H9 (cell line): ENCODE data around the gene RSF1. TPM values are rescaled to one million over a fixed set of nuclear protein-coding genes. Genes with fewer than 3 reads are reported as not detected.

Experiments
- DNase-seq: peaks from one replicate; pipeline ENCODE4 v3.0.0-alpha.2; 2017
- H2AFZ ChIP-seq: one replicate; pipeline ENCODE4 v1.6.1; 2013; ENCODE audit warnings: mild to moderate bottlenecking, low read length, control low read depth, moderate library complexity
- H2AK5ac ChIP-seq: 2 replicates; pipeline ENCODE4 v1.6.1; 2013; ENCODE audit warnings: low read length, control low read depth, mixed read lengths; ENCODE audit not compliant: insufficient read length
- H2BK120ac ChIP-seq: one replicate; pipeline ENCODE4 v1.6.1; 2013; ENCODE audit warnings: low read depth, mild to moderate bottlenecking, low read length, control low read depth, inconsistent platforms; ENCODE audit not compliant: poor library complexity, severe bottlenecking
- H2BK12ac ChIP-seq: 2 replicates; pipeline ENCODE4 v1.6.1; 2013; ENCODE audit warnings: low read length, control low read depth, mixed read lengths, low read depth; ENCODE audit not compliant: insufficient read length
- H2BK15ac ChIP-seq: 2 replicates; pipeline ENCODE4 v1.6.1; 2013; ENCODE audit warnings: low read depth, low read length, control low read depth
- H2BK20ac ChIP-seq: one replicate; pipeline ENCODE4 v1.6.1; 2013; ENCODE audit warnings: low read depth, mild to moderate bottlenecking, low read length, control low read depth, inconsistent platforms; ENCODE audit not compliant: poor library complexity, severe bottlenecking
- H2BK5ac ChIP-seq: 2 replicates; pipeline ENCODE4 v1.6.1; 2013; ENCODE audit warnings: low read length, control low read depth, mixed read lengths; ENCODE audit not compliant: insufficient read length
- H3K14ac ChIP-seq: 2 replicates; pipeline ENCODE4 v1.6.1; 2013; ENCODE audit warnings: low read length, control low read depth; ENCODE audit not compliant: insufficient read depth
- H3K18ac ChIP-seq: 2 replicates; pipeline ENCODE4 v1.6.1; 2013; ENCODE audit warnings: low read depth, mild to moderate bottlenecking, mixed read lengths, low read length, control low read depth; ENCODE audit not compliant: insufficient read length
- H3K23ac ChIP-seq: 2 replicates; pipeline ENCODE4 v1.6.1; 2013; ENCODE audit warnings: low read length, control low read depth, mixed read lengths, low read depth; ENCODE audit not compliant: insufficient read length
- H3K23me2 ChIP-seq: 2 replicates; pipeline ENCODE4 v1.6.1; 2013; ENCODE audit warnings: low read depth, mild to moderate bottlenecking, mixed read lengths, low read length, control low read depth; ENCODE audit not compliant: insufficient read length, poor library complexity, severe bottlenecking
- H3K27ac ChIP-seq: 2 replicates; pipeline ENCODE4 v1.5.1; 2013; ENCODE audit warnings: low read length, control low read depth, mixed read lengths, low read depth; ENCODE audit not compliant: insufficient read length
- H3K27me3 ChIP-seq: 2 replicates; pipeline ENCODE4 v1.6.1; 2013; ENCODE audit warnings: low read length, control low read depth, inconsistent platforms; ENCODE audit not compliant: insufficient read depth
- H3K4ac ChIP-seq: 2 replicates; pipeline ENCODE4 v1.6.1; 2013; ENCODE audit warnings: low read depth, mild to moderate bottlenecking, control low read depth, inconsistent platforms, low read length, moderate library complexity
- H3K4me1 ChIP-seq: 2 replicates; pipeline ENCODE4 v1.6.1; 2013; ENCODE audit warnings: low read length, control low read depth, inconsistent platforms; ENCODE audit not compliant: insufficient read depth
- H3K4me2 ChIP-seq: 2 replicates; pipeline ENCODE4 v1.6.1; 2013; ENCODE audit warnings: low read length, control low read depth, mixed read lengths; ENCODE audit not compliant: insufficient read length, insufficient read depth
- H3K56ac ChIP-seq: 2 replicates; pipeline ENCODE4 v1.6.1; 2013; ENCODE audit warnings: low read depth, mild to moderate bottlenecking, mixed read lengths, low read length, control low read depth; ENCODE audit not compliant: insufficient read length
- H3K79me1 ChIP-seq: 2 replicates; pipeline ENCODE4 v1.6.1; 2013; ENCODE audit warnings: low read depth, mild to moderate bottlenecking, moderate library complexity, low read length, control low read depth, inconsistent platforms; ENCODE audit not compliant: insufficient read depth, poor library complexity, severe bottlenecking
- H3K79me2 ChIP-seq: 2 replicates; pipeline ENCODE4 v1.6.1; 2013; ENCODE audit warnings: low read length, control low read depth, inconsistent platforms; ENCODE audit not compliant: insufficient read depth
- H3K9ac ChIP-seq: 2 replicates; pipeline ENCODE4 v1.6.1; 2013; ENCODE audit warnings: low read length, control low read depth, mixed read lengths; ENCODE audit not compliant: insufficient read length; ENCODE audit errors: extremely low read depth
- H3K9me3 ChIP-seq: one replicate; pipeline ENCODE4 v1.6.1; 2013; ENCODE audit warnings: low read depth, low read length, inconsistent platforms; ENCODE audit not compliant: control insufficient read depth
- H3T11ph ChIP-seq: one replicate; pipeline ENCODE4 v1.6.1; 2013; ENCODE audit warnings: mild to moderate bottlenecking, low read length, control low read depth, inconsistent platforms
- H4K20me1 ChIP-seq: one replicate; pipeline ENCODE4 v1.6.1; 2013; ENCODE audit not compliant: control insufficient read depth, insufficient read length, insufficient read depth
- H4K5ac ChIP-seq: 2 replicates; pipeline ENCODE4 v1.6.1; 2013; ENCODE audit warnings: low read depth, mild to moderate bottlenecking, mixed read lengths, low read length, control low read depth; ENCODE audit not compliant: insufficient read length
- H4K8ac ChIP-seq: replicated peaks from 2 replicates; pipeline ENCODE4 v1.6.1; 2013; ENCODE audit warnings: low read length, control low read depth, mixed read lengths, low read depth; ENCODE audit not compliant: insufficient read length
- H4K91ac ChIP-seq: 2 replicates; pipeline ENCODE4 v1.6.1; 2013; ENCODE audit warnings: low read depth, mild to moderate bottlenecking, moderate library complexity, mixed read lengths, low read length, control low read depth; ENCODE audit not compliant: insufficient read length
- H3K27ac Mint-ChIP-seq, 3 experiments: 2 replicates in 2 of 3; 3 replicates in 1 of 3; pipeline ENCODE4 v1.8.0; 2020 to 2021; ENCODE audit warnings: mixed read lengths in 3 of 3, mild to moderate bottlenecking in 1 of 3, moderate library complexity in 1 of 3
- H3K27me3 Mint-ChIP-seq: 2 replicates; pipeline ENCODE4 v1.8.0; 2021; ENCODE audit warnings: low read depth, mild to moderate bottlenecking, moderate library complexity, mixed read lengths
- H3K36me3 Mint-ChIP-seq, 3 experiments: 2 replicates in 2 of 3; 3 replicates in 1 of 3; pipeline ENCODE4 v1.8.0; 2020 to 2021; ENCODE audit warnings: low read depth in 3 of 3, mixed read lengths in 3 of 3; ENCODE audit not compliant: insufficient read depth in 1 of 3
- H3K4me1 Mint-ChIP-seq, 2 experiments: 2 replicates each; pipeline ENCODE4 v1.8.0; 2020; ENCODE audit warnings: mixed read lengths in 2 of 2
- H3K4me3 Mint-ChIP-seq, 2 experiments: 2 replicates in 1 of 2; 3 replicates in 1 of 2; pipeline ENCODE4 v1.8.0; 2020 to 2021; ENCODE audit warnings: mild to moderate bottlenecking in 2 of 2, mixed read lengths in 2 of 2, moderate library complexity in 1 of 2
- H3K9me3 Mint-ChIP-seq, 2 experiments: 2 replicates in 1 of 2; 3 replicates in 1 of 2; pipeline ENCODE4 v1.8.0; 2020; ENCODE audit warnings: mild to moderate bottlenecking in 2 of 2, mixed read lengths in 2 of 2, moderate library complexity in 1 of 2
- WGBS: extraction: QIAGEN DNeasy Blood & Tissue Kit; methylation state at CpG from one replicate; pipeline ENCODE4 v1.1.7; 2013; ENCODE audit warnings: missing lambda C conversion rate, low lambda C conversion rate, mixed read lengths; ENCODE audit not compliant: insufficient read length; ENCODE audit errors: extremely low coverage; 5-methylcytosine and 5-hydroxymethylcytosine counted together
- total RNA-seq: library from RNA; stranded (reverse); gene quantifications from 2 replicates; pipeline ENCODE4 v1.2.1, GENCODE V29; 2021
- TF ChIP-seq, protein P1 (sequence below): fragments of 200-600 bp; sonication (generic); conservative IDR thresholded peaks from 3 replicates; pipeline ENCODE4 v1.8.0; 2021; ENCODE audit warnings: antibody characterized with exemption, mild to moderate bottlenecking

The RSF1 gene
- total RNA-seq, 1 experiment from 2014 or later, result 82.6 TPM

DNA sequence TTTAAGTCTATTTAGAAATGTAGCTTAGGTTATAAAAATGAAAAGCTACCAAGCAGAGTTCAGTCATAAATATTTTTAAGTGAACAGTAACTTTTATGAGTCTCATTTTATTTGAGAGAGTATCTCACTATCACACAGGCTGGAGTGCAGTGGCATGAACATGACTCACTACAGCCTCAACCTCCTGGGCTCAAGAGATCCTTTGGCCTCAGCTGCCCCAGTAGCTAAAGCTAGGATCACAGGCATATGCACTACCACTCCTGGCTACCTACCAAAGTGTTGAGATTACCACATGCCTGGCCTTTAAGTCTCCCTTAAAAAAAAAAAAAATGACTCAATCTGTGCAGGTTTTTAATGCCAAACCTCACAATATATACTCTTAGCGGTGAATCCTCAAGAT is 148.3 kb downstream of the RSF1 start:
- no peak overlapping the region for H4K91ac ChIP-seq
- H3K4me1 ChIP-seq, result no peaks in the 10 kb centered on the region
- no peak overlapping the region for H3K18ac ChIP-seq
- no peak overlapping the region for H2AFZ ChIP-seq
- H3K9ac ChIP-seq, result no peak overlapping the region
- H3K27me3 ChIP-seq, result no peaks in the 10 kb centered on the region
- H2BK20ac ChIP-seq, result no peak overlapping the region
- Mint-ChIP-seq H3K27me3 (no peaks in the 10 kb centered on the region), H3K4me1 (no peaks in the 10 kb centered on the region), H3K4me3 (no peak overlapping the region), H3K9me3 (no peaks in the 10 kb centered on the region), H3K27ac (no peak overlapping the region), H3K36me3 (peaks cover 44 to 90% (median 89%) of the 10 kb centered on the region in 3 experiments; a peak in 6 of 7 replicates)
- H3K79me2 ChIP-seq, result no peaks in the 10 kb centered on the region
- no peaks in the 10 kb centered on the region for H4K20me1 ChIP-seq
- no peak overlapping the region for H3T11ph ChIP-seq
- no peak overlapping the region for H4K8ac ChIP-seq
- H2AK5ac ChIP-seq, result no peak overlapping the region
- WGBS, result no CpG with 5 or more reads among the region's 1 CpG
- no peaks in the 10 kb centered on the region for H3K23me2 ChIP-seq
- H4K5ac ChIP-seq, result no peak overlapping the region
- H2BK12ac ChIP-seq, result no peak overlapping the region
- no peak overlapping the region for H2BK120ac ChIP-seq
- H3K27ac ChIP-seq, result no peak overlapping the region
- no peak overlapping the region for H3K56ac ChIP-seq
- H3K23ac ChIP-seq, result no peak overlapping the region
- no peaks in the 10 kb centered on the region for H3K79me1 ChIP-seq
- H3K4me2 ChIP-seq, result no peak overlapping the region
- H2BK5ac ChIP-seq, result no peak overlapping the region
- TF ChIP-seq, protein P1, sequence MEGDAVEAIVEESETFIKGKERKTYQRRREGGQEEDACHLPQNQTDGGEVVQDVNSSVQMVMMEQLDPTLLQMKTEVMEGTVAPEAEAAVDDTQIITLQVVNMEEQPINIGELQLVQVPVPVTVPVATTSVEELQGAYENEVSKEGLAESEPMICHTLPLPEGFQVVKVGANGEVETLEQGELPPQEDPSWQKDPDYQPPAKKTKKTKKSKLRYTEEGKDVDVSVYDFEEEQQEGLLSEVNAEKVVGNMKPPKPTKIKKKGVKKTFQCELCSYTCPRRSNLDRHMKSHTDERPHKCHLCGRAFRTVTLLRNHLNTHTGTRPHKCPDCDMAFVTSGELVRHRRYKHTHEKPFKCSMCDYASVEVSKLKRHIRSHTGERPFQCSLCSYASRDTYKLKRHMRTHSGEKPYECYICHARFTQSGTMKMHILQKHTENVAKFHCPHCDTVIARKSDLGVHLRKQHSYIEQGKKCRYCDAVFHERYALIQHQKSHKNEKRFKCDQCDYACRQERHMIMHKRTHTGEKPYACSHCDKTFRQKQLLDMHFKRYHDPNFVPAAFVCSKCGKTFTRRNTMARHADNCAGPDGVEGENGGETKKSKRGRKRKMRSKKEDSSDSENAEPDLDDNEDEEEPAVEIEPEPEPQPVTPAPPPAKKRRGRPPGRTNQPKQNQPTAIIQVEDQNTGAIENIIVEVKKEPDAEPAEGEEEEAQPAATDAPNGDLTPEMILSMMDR, result no peak
- DNase-seq, result no peak
- H3K4ac ChIP-seq, result no peak overlapping the region
- H3K9me3 ChIP-seq, result no peaks in the 10 kb centered on the region
- no peak overlapping the region for H2BK15ac ChIP-seq
- H3K14ac ChIP-seq, result no peak overlapping the region
